Endothelial cell of umbilical vein (primary cell): ENCODE results near the gene DIPK1A.

Experiments used
- EZH2 ChIP-seq: IDR thresholded peaks from 2 replicates; pipeline ENCODE4 v1.6.1; 2012; ENCODE audit warnings: borderline replicate concordance, low read depth, mild to moderate bottlenecking, moderate library complexity, low read length, inconsistent platforms; ENCODE audit not compliant: severe bottlenecking
- FOS ChIP-seq: IDR thresholded peaks from 2 replicates; pipeline ENCODE4 v1.6.1; 2011; ENCODE audit warnings: mild to moderate bottlenecking, low read length, moderate library complexity, borderline replicate concordance; ENCODE audit not compliant: insufficient read depth
- GATA2 ChIP-seq: IDR thresholded peaks from 2 replicates; pipeline ENCODE4 v1.7.0; 2011; ENCODE audit warnings: low read depth, mild to moderate bottlenecking, moderate library complexity, mixed read lengths, low read length; ENCODE audit not compliant: insufficient read length, insufficient read depth
- JUN ChIP-seq: IDR thresholded peaks from 2 replicates; pipeline ENCODE4 v1.6.1; 2011; ENCODE audit warnings: borderline replicate concordance, low read depth; ENCODE audit not compliant: insufficient read length, insufficient read depth
- MYC ChIP-seq: IDR thresholded peaks from one replicate; pipeline ENCODE4 v1.6.1; 2011; ENCODE audit warnings: mild to moderate bottlenecking, low read depth, low read length
- POLR2A ChIP-seq: IDR thresholded peaks from 2 replicates; pipeline ENCODE4 v1.6.1; 2012; ENCODE audit warnings: low read depth, mild to moderate bottlenecking, control low read depth, low read length
- POLR2AphosphoS5 ChIP-seq: IDR thresholded peaks from 2 replicates; pipeline ENCODE4 v1.6.1; 2012; ENCODE audit warnings: low read depth, mild to moderate bottlenecking, control low read depth, low read length, moderate library complexity; ENCODE audit not compliant: insufficient read depth
- TF ChIP-seq, protein P1 (sequence below), 2 donors: IDR thresholded peaks; 1 replicate in 1 of 2; 2 replicates in 1 of 2; pipeline ENCODE4 v1.5.1; 2011; ENCODE audit warnings: low read length in 2 of 2, mild to moderate bottlenecking in 2 of 2, moderate library complexity in 2 of 2, control low read depth in 1 of 2, inconsistent platforms in 1 of 2, low read depth in 1 of 2; ENCODE audit not compliant: insufficient read depth in 1 of 2; ENCODE audit errors: extremely low read depth in 1 of 2
- TF ChIP-seq, protein P2 (sequence below): IDR thresholded peaks from 2 replicates; pipeline ENCODE4 v1.6.1; 2011; ENCODE audit not compliant: insufficient read depth, insufficient read length

DNA sequence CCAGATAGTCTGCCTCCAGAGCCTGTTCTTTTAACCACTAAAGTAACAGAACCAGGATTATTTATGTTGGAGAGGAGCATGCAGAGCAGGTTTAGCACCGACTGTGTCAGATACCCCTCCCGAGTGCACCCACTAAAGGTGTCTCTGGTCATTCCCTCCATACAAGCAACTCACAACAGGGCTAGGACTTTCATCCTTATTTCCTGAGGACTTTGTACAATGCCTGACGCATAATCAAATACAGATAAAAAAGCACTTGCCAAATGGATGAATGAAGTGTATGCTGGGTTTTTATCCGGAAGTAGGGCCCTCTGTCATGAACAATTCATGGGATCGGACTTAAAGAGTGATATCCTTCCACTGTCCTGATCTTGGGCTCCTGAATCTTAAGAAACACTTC lies 103.4 kb downstream of the DIPK1A start:
- TF ChIP-seq, protein P1, sequence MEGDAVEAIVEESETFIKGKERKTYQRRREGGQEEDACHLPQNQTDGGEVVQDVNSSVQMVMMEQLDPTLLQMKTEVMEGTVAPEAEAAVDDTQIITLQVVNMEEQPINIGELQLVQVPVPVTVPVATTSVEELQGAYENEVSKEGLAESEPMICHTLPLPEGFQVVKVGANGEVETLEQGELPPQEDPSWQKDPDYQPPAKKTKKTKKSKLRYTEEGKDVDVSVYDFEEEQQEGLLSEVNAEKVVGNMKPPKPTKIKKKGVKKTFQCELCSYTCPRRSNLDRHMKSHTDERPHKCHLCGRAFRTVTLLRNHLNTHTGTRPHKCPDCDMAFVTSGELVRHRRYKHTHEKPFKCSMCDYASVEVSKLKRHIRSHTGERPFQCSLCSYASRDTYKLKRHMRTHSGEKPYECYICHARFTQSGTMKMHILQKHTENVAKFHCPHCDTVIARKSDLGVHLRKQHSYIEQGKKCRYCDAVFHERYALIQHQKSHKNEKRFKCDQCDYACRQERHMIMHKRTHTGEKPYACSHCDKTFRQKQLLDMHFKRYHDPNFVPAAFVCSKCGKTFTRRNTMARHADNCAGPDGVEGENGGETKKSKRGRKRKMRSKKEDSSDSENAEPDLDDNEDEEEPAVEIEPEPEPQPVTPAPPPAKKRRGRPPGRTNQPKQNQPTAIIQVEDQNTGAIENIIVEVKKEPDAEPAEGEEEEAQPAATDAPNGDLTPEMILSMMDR (IDR thresholded peaks at IDR 0.05; ENCODE audit: extremely low read depth in 1 of 2, insufficient read depth in 1 of 2, low read depth in 1 of 2, low read length in 2 of 2): no peak
- no peak for TF ChIP-seq EZH2
- TF ChIP-seq POLR2A: no peak
- TF ChIP-seq POLR2AphosphoS5: no peak
- TF ChIP-seq MYC: no peak
- no peak for TF ChIP-seq GATA2
- no peak for TF ChIP-seq JUN
- TF ChIP-seq, protein P2, sequence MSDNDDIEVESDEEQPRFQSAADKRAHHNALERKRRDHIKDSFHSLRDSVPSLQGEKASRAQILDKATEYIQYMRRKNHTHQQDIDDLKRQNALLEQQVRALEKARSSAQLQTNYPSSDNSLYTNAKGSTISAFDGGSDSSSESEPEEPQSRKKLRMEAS: no peak
- TF ChIP-seq FOS: no peak
